Spleen (tissue), 11 donors: ENCODE data around the gene AGMO. TPM values are rescaled to one million over a fixed set of nuclear protein-coding genes. Genes with fewer than 3 reads are reported as not detected.

ENCODE experiments used
- DNase-seq: peaks from one replicate; pipeline ENCODE4 v3.0.0-alpha.2; 2020
- H3K27ac ChIP-seq, 8 donors: fragments of 200-600 bp; sonication (generic) in 7 of 8; 1 replicate in 4 of 8; 2 replicates in 4 of 8; pipeline versions ENCODE4 v1.5.0 to v1.8.0; 2016 to 2021; ENCODE audit warnings: inconsistent platforms in 4 of 8, mild to moderate bottlenecking in 4 of 8, moderate library complexity in 1 of 8
- H3K27me3 ChIP-seq, 7 donors: fragments of 200-600 bp; sonication (generic) in 6 of 7; replicated peaks in 1 of 7; 1 replicate in 4 of 7; 2 replicates in 3 of 7; pipeline versions ENCODE4 v1.5.0 to v1.8.0; 2016 to 2021; ENCODE audit warnings: inconsistent platforms in 3 of 7, mild to moderate bottlenecking in 1 of 7
- H3K36me3 ChIP-seq, 6 donors: fragments of 200-600 bp; sonication (generic) in 5 of 6; 1 replicate in 4 of 6; 2 replicates in 2 of 6; pipeline versions ENCODE4 v1.5.0 to v1.8.0; 2016 to 2021; ENCODE audit warnings: inconsistent platforms in 2 of 6
- H3K4me1 ChIP-seq, 6 donors: fragments of 200-600 bp; sonication (generic) in 5 of 6; 1 replicate in 3 of 6; 2 replicates in 3 of 6; pipeline versions ENCODE4 v1.5.0 to v1.8.0; 2016 to 2021; ENCODE audit warnings: inconsistent platforms in 3 of 6
- H3K4me3 ChIP-seq, 8 donors: fragments of 200-600 bp; sonication (generic) in 7 of 8; 1 replicate in 4 of 8; 2 replicates in 4 of 8; pipeline versions ENCODE4 v1.5.0 to v1.8.0; 2016 to 2021; ENCODE audit warnings: inconsistent platforms in 4 of 8, mild to moderate bottlenecking in 4 of 8, moderate library complexity in 2 of 8
- H3K9me3 ChIP-seq, 8 donors: fragments of 200-600 bp; sonication (generic) in 7 of 8; 1 replicate in 4 of 8; 2 replicates in 4 of 8; pipeline versions ENCODE4 v1.5.0 to v1.8.0; 2016 to 2021; ENCODE audit warnings: inconsistent platforms in 4 of 8
- POLR2A ChIP-seq, 3 donors: fragments of 450-650 bp; IDR thresholded peaks; one replicate each; pipeline ENCODE4 v1.5.1; 2017; ENCODE audit warnings: antibody characterized with exemption in 3 of 3, mild to moderate bottlenecking in 1 of 3
- POLR2AphosphoS5 ChIP-seq, 3 donors: sonication (generic); formaldehyde crosslinking; IDR thresholded peaks; one replicate each; pipeline ENCODE4 v1.5.1; 2017; ENCODE audit warnings: antibody characterized with exemption in 3 of 3
- WGBS, 5 donors: extraction: QIAGEN DNeasy Blood & Tissue Kit in 3 of 5; methylation state at CpG; one replicate each; pipeline versions ENCODE4 v1.1.5 to v1.1.7; 2013 to 2018; 5-methylcytosine and 5-hydroxymethylcytosine counted together
- intact Hi-C: fragments of 100-400 bp; cut with DNase I; formaldehyde crosslinking; loops from one replicate; pipeline ENCODE4 v1.15.0; 2023; ENCODE audit warnings: low total_unique reads
- polyA plus RNA-seq, 3 donors: library from polyadenylated mRNA; stranded (reverse); fragments of 200-250 nt; gene quantifications; one replicate each; pipeline ENCODE4 v1.2.1, GENCODE V29; 2013
- total RNA-seq, 7 donors: library from RNA; depleted of rRNA in 3 of 7; stranded (reverse); fragments of >200 nt in 3 of 7; fragmentation: NEBNext Ultra II Directional in 4 of 7; extraction: Animal tissue kit (Norgen Biotek cat#: 25700) in 4 of 7; gene quantifications; one replicate each; pipeline versions ENCODE4 v1.1.0 to v1.2.1, GENCODE V29; 2016 to 2021
- TF ChIP-seq, protein P1 (sequence below), 11 experiments: fragments of 200-600 bp in 7 of 11; fragments of 450-650 bp in 4 of 11; sonication (generic) in 4 of 11; IDR thresholded peaks in 8 of 11; conservative IDR thresholded peaks in 3 of 11; 1 replicate in 7 of 11; 2 replicates in 4 of 11; pipeline versions ENCODE4 v1.4.0 to v1.8.0; 2016 to 2021; ENCODE audit warnings: antibody characterized with exemption in 11 of 11, inconsistent platforms in 4 of 11, mild to moderate bottlenecking in 1 of 11
- donor health status: healthy with polysubstance abuse.
- donor health status: DM: no; HTN: no; CAD: no; lungs with moderate emphysema.
- donor health status: DM: no; HTN: no; CAD: no.
- donor health status: Bipolar disorder and iron deficiency.
- donor health status: healthy.
- donor health status: DM: no; HTN: no; CAD: no.
- donor health status: DM: yes; HTN: yes; CAD: no.

The AGMO gene
- total and polyA plus RNA-seq, 10 donors, result 0.02 to 0.03 (median 0.03) TPM; not detected in 7

DNA sequence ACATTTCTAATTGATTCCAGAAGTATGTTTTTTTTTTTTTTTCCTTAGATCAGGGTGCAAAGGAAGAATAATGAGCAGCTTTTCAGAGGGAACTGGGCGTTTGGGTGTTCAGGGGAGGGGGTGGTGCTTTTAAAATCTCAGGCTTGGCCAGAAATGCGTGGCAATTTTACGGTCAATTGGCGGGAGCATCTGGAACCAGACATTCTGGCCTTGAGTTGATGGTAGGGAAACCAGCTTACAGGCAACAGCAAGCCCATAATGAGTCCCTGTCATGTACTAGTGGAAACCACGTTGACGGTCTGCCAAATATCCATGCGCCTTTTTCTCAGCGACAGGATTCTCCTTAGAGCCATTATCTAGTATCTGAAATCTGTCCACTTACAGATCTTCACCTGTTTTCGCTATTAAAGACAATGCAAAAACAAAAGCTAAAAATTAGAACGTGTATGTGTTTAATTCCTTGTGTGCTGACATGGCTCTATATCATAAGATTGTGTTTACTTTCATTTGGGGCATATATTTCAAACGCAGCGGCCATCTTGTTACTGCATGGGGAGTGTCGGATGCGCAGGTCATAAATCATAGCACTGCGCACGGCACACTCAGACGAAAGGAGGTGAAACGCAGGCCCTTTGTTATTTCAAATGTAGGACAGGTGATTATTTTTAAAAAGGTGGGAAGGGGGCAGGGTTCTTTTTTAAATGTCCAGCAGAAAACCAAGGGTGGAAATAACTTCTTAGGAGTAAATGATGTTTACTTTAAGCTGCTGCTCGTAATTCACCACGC, 209.2 kb downstream of the AGMO start:
- Histone ChIP-seq H3K4me1 (no peaks in the 10 kb centered on the region), H3K27ac (no peak overlapping the region), H3K9me3 (peaks cover 0 to 5% (median 0%) of the 10 kb centered on the region in 8 donors), H3K27me3 (no peaks in the 10 kb centered on the region), H3K4me3 (no peak overlapping the region), H3K36me3 (no peaks in the 10 kb centered on the region)
- intact Hi-C loops, result no loop called here
- WGBS, 5 donors, result 87 to 90% (median 88%) methylated on average over 20 of the region's 20 CpGs
- TF ChIP-seq, protein P1, sequence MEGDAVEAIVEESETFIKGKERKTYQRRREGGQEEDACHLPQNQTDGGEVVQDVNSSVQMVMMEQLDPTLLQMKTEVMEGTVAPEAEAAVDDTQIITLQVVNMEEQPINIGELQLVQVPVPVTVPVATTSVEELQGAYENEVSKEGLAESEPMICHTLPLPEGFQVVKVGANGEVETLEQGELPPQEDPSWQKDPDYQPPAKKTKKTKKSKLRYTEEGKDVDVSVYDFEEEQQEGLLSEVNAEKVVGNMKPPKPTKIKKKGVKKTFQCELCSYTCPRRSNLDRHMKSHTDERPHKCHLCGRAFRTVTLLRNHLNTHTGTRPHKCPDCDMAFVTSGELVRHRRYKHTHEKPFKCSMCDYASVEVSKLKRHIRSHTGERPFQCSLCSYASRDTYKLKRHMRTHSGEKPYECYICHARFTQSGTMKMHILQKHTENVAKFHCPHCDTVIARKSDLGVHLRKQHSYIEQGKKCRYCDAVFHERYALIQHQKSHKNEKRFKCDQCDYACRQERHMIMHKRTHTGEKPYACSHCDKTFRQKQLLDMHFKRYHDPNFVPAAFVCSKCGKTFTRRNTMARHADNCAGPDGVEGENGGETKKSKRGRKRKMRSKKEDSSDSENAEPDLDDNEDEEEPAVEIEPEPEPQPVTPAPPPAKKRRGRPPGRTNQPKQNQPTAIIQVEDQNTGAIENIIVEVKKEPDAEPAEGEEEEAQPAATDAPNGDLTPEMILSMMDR (IDR thresholded peaks at IDR 0.05 in 8 of 11, conservative IDR thresholded peaks at IDR 0.05 in 3 of 11), result no peak
- no peak for TF ChIP-seq POLR2A (IDR thresholded peaks at IDR 0.05)
- TF ChIP-seq POLR2AphosphoS5 (IDR thresholded peaks at IDR 0.05), result no peak
- DNase-seq, result no peak

DNA sequence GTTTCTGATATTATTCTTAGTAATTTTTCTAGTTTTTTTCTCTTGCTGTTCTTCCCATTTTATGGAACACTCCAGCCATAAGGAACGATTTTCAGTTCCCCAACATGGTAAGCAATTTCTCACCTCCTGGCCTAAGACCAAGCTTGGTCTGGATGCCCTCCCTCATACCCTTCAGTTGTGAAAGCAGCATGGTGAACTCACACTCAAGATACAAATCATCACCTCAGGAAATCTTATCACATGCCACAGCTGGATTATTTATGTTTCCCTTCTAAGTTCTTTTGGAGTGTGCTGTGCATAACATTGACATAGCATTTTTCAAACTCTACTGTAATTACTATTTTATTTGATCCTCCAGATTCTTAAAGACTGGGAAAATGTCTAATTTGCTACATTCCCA, 216.6 kb downstream of the AGMO start:
- Histone ChIP-seq H3K27me3 (no peaks in the 10 kb centered on the region), H3K36me3 (no peaks in the 10 kb centered on the region), H3K27ac (no peak overlapping the region), H3K9me3 (peaks cover 0 to 15% (median 7%) of the 10 kb centered on the region in 8 donors), H3K4me1 (no peaks in the 10 kb centered on the region), H3K4me3 (no peak overlapping the region)
- no peak for DNase-seq
- no peak for TF ChIP-seq POLR2A (IDR thresholded peaks at IDR 0.05)
- intact Hi-C loops, result no loop called here
- WGBS, 5 donors, result 6 to 20% (median 16%) methylated on average over 1 of the region's 1 CpG

DNA sequence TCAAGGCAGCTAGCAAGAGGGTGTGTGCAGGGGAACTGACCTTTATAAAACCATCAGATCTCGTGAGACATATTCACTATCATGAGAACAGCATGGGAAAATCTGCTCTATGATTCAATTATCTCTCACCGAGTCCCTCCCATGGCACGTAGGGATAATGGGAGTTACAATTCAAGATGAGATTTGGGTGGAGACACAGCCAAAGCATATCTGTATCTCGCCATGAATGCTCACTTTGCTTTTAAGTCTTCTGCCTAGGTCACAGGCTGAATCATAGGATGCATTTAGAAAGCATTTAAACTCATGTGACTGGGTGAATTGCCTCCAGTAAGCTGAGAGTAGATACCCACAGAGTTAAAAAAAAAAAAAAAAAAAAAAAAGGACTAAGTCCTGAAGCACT, 220.0 kb downstream of the AGMO start:
- no peak for DNase-seq
- 51 to 83% (median 79%) methylated on average over 4 of the region's 4 CpGs for WGBS, 5 donors
- Histone ChIP-seq H3K9me3 (peaks cover 0 to 32% (median 19%) of the 10 kb centered on the region in 8 donors), H3K27ac (no peak overlapping the region), H3K4me1 (no peaks in the 10 kb centered on the region), H3K27me3 (no peaks in the 10 kb centered on the region), H3K4me3 (no peak overlapping the region), H3K36me3 (no peaks in the 10 kb centered on the region)
- TF ChIP-seq POLR2A (IDR thresholded peaks at IDR 0.05) (no peak), POLR2AphosphoS5 (IDR thresholded peaks at IDR 0.05) (no peak)
- TF ChIP-seq, protein P1 (IDR thresholded peaks at IDR 0.05 in 8 of 11, conservative IDR thresholded peaks at IDR 0.05 in 3 of 11), result no peak
- intact Hi-C loops, result no loop called here

DNA sequence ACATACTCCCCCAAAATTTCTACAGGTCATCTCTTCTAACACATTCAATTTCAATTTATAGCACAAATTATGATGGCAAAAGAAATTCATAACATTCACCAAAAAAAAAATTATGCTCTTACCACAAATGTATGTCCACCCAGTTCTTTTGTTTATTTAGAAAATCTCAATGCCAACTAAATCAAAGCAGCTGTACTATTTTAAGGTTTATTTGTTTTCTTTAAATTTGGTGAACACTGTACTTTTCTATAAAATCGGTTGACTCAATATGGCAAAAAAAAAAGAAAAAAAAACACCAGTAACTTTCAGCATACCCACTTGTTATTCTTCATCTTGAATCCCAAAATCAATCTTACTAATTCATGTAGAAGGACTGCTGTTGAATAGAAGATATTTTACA, 225.7 kb downstream of the AGMO start:
- WGBS, 5 donors, result 80 to 94% (median 82%) methylated on average over 1 of the region's 1 CpG
- Histone ChIP-seq H3K36me3 (no peaks in the 10 kb centered on the region), H3K4me1 (no peaks in the 10 kb centered on the region), H3K4me3 (no peak overlapping the region), H3K27ac (no peak overlapping the region), H3K27me3 (no peaks in the 10 kb centered on the region), H3K9me3 (peaks cover 0 to 26% (median 18%) of the 10 kb centered on the region in 8 donors)
- intact Hi-C loops, result no loop called here
- DNase-seq, result no peak
- TF ChIP-seq, protein P1 (IDR thresholded peaks at IDR 0.05 in 8 of 11, conservative IDR thresholded peaks at IDR 0.05 in 3 of 11), result no peak
- no peak for TF ChIP-seq POLR2AphosphoS5 (IDR thresholded peaks at IDR 0.05)
